ENCODE data around the gene SUGP2. TPM values are rescaled to one million over a fixed set of nuclear protein-coding genes. Genes with fewer than 3 reads are reported as not detected.

The SUGP2 gene
- total RNA-seq, 1 experiment from 2014 or later = 74.1 TPM

DNA sequence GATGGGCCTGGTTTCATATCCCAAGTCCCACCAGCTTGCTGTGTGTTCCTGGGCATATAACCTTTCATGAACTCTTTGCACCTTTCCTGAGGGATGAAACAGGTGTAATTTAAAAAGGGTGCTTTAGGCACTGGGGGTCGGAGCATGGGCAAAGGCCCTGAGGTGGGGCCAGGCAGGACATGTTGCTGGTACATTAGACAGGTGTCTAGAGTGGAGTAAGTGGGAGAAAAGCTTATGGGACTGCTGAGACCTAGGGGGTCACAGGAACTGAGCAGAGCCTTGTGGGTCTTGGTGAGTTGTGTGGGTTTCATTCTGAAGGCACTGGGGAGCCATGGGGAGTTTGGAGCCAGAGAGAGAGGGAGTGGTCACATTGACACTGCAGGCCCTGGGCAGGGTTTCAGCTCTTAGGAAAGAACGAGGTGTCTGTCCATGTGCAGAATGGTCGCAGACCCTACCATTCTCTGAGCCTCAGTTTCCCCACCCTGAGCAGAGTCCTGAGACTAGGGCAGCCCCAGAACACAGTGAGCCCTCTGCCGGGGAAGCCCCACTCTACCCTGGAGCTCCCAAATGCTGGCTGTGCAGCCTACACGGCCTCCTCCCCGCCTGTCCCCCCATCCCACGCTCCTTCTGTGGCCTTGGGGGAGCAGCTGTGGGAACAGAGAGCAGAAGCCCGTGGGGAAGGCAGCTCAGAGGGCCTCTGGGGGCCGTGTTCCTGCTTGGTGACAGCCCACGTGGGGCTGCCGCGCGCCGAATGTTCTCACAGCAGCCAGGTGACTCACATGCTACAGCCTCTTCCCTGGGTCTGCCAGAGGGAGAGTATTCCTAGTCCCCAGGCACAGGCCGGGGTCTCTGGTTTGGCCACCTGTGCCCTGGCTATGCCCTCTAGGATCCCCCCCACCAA, 85.0 kb downstream of the SUGP2 start:
- Histone ChIP-seq H3K4me1 (no peaks in the 10 kb centered on the region), H3K9me3 (no peaks in the 10 kb centered on the region), H3K27me3 (replicated peaks; ENCODE audit: control insufficient read depth, insufficient read depth, low read length) (no peaks in the 10 kb centered on the region), H3K36me3 (ENCODE audit: control insufficient read depth, insufficient read depth, low read length) (no peaks in the 10 kb centered on the region), H3K4me3 (ENCODE audit: low read depth, low read length) (no peak overlapping the region)
- H3K27me3 Mint-ChIP-seq (ENCODE audit: insufficient read depth, unreplicated experiment) = no peaks in the 10 kb centered on the region
- ChIA-PET CTCF (interaction anchor here (0.5 kb wide), 1 partner anchor 8 kb away, joined by 3 read pairs; no protein-coding TSS in a partner anchor), POLR2A (no interaction called here)
- no peaks in the 10 kb centered on the region for H3K36me3 Mint-ChIP-seq (ENCODE audit: insufficient read depth, unreplicated experiment)
- no TSS peak for BruUV-seq (replicated peaks)
- no peaks in the 10 kb centered on the region for H3K4me1 Mint-ChIP-seq (ENCODE audit: low read depth, unreplicated experiment)
- DNase-seq = no peak
- no peak overlapping the region for H3K4me3 Mint-ChIP-seq (ENCODE audit: unreplicated experiment)
- no peaks in the 10 kb centered on the region for H3K9me3 Mint-ChIP-seq (ENCODE audit: unreplicated experiment)
- intact Hi-C loops (cut with micrococcal nuclease; ENCODE audit: unreplicated experiment) = no loop called here
- no peak overlapping the region for H3K27ac Mint-ChIP-seq (ENCODE audit: unreplicated experiment)
- TF ChIP-seq, protein P1, sequence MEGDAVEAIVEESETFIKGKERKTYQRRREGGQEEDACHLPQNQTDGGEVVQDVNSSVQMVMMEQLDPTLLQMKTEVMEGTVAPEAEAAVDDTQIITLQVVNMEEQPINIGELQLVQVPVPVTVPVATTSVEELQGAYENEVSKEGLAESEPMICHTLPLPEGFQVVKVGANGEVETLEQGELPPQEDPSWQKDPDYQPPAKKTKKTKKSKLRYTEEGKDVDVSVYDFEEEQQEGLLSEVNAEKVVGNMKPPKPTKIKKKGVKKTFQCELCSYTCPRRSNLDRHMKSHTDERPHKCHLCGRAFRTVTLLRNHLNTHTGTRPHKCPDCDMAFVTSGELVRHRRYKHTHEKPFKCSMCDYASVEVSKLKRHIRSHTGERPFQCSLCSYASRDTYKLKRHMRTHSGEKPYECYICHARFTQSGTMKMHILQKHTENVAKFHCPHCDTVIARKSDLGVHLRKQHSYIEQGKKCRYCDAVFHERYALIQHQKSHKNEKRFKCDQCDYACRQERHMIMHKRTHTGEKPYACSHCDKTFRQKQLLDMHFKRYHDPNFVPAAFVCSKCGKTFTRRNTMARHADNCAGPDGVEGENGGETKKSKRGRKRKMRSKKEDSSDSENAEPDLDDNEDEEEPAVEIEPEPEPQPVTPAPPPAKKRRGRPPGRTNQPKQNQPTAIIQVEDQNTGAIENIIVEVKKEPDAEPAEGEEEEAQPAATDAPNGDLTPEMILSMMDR (IDR thresholded peaks at IDR 0.05; ENCODE audit: insufficient read depth in 1 of 2, low read depth in 1 of 2, low read length in 1 of 2, severe bottlenecking in 1 of 2, unreplicated experiment in 1 of 2) = no peak

- TF ChIP-seq, protein P1 (IDR thresholded peaks at IDR 0.05; ENCODE audit: insufficient read depth in 1 of 2, low read depth in 1 of 2, low read length in 1 of 2, severe bottlenecking in 1 of 2, unreplicated experiment in 1 of 2) = no peak
- intact Hi-C loops (cut with micrococcal nuclease; ENCODE audit: unreplicated experiment) = no loop called here
- Mint-ChIP-seq H3K36me3 (ENCODE audit: insufficient read depth, unreplicated experiment) (no peaks in the 10 kb centered on the region), H3K27ac (ENCODE audit: unreplicated experiment) (no peak overlapping the region), H3K9me3 (ENCODE audit: unreplicated experiment) (no peaks in the 10 kb centered on the region), H3K4me1 (ENCODE audit: low read depth, unreplicated experiment) (no peaks in the 10 kb centered on the region), H3K27me3 (ENCODE audit: insufficient read depth, unreplicated experiment) (no peaks in the 10 kb centered on the region), H3K4me3 (ENCODE audit: unreplicated experiment) (no peak overlapping the region)
- H3K36me3 ChIP-seq (ENCODE audit: control insufficient read depth, insufficient read depth, low read length) = no peaks in the 10 kb centered on the region
- ChIA-PET CTCF (no interaction called here), POLR2A (no interaction called here)
- no peaks in the 10 kb centered on the region for H3K9me3 ChIP-seq
- DNase-seq = no peak
- no peaks in the 10 kb centered on the region for H3K4me1 ChIP-seq
- BruUV-seq (replicated peaks) = no TSS peak
- no peak overlapping the region for H3K4me3 ChIP-seq (ENCODE audit: low read depth, low read length)
- no peaks in the 10 kb centered on the region for H3K27me3 ChIP-seq (replicated peaks; ENCODE audit: control insufficient read depth, insufficient read depth, low read length)
These were observed 86.4 kb downstream of the SUGP2 start for GRCh38 chr19:18946918-18947317.

- ChIA-PET POLR2A (no interaction called here), CTCF (no interaction called here)
- Histone ChIP-seq H3K9me3 (no peaks in the 10 kb centered on the region), H3K4me3 (ENCODE audit: low read depth, low read length) (no peak overlapping the region), H3K27me3 (replicated peaks; ENCODE audit: control insufficient read depth, insufficient read depth, low read length) (no peaks in the 10 kb centered on the region), H3K36me3 (ENCODE audit: control insufficient read depth, insufficient read depth, low read length) (no peaks in the 10 kb centered on the region), H3K4me1 (no peaks in the 10 kb centered on the region)
- Mint-ChIP-seq H3K27ac (ENCODE audit: unreplicated experiment) (no peak overlapping the region), H3K4me3 (ENCODE audit: unreplicated experiment) (no peak overlapping the region), H3K9me3 (ENCODE audit: unreplicated experiment) (no peaks in the 10 kb centered on the region), H3K36me3 (ENCODE audit: insufficient read depth, unreplicated experiment) (no peaks in the 10 kb centered on the region), H3K4me1 (ENCODE audit: low read depth, unreplicated experiment) (peaks cover 5% of the 10 kb centered on the region), H3K27me3 (ENCODE audit: insufficient read depth, unreplicated experiment) (no peaks in the 10 kb centered on the region)
- no peak for DNase-seq
- intact Hi-C loops (cut with micrococcal nuclease; ENCODE audit: unreplicated experiment) = no loop called here
- BruUV-seq (replicated peaks) = no TSS peak
- TF ChIP-seq, protein P1 (IDR thresholded peaks at IDR 0.05; ENCODE audit: insufficient read depth in 1 of 2, low read depth in 1 of 2, low read length in 1 of 2, severe bottlenecking in 1 of 2, unreplicated experiment in 1 of 2) = no peak
These were observed 87.0 kb downstream of the SUGP2 start for GRCh38 chr19:18946335-18946734.
